GM13976 (cell line): ENCODE measurements around the gene SPOCD1.

Experiments used
- DNase-seq: peaks from one replicate; pipeline ENCODE4 v3.0.0; 2012; ENCODE audit warnings: low spot score
- CTCF ChIP-seq: IDR thresholded peaks from 2 replicates; pipeline ENCODE4 v1.5.1; 2012; ENCODE audit warnings: borderline replicate concordance, mild to moderate bottlenecking; ENCODE audit not compliant: insufficient read depth; ENCODE audit errors: extremely low read depth, missing control alignments, control extremely low read depth
- in situ Hi-C: fragments of 300-500 bp; cut with MboI; formaldehyde crosslinking; loops from one replicate; pipeline ENCODE4 v1.12.0; 2022; ENCODE audit warnings: low sequenced_read_pairs, mixed read lengths, inconsistent platforms; ENCODE audit not compliant: unreplicated experiment

The SPOCD1 gene

GRCh38 chr1:31843506-31843905 lies 27.7 kb upstream of the SPOCD1 start:
- TF ChIP-seq CTCF: no peak
- in situ Hi-C loops: no loop called here
- DNase-seq: no peak

GRCh38 chr1:31839662-31840343 lies 24.0 kb upstream of the SPOCD1 start:
- no peak for TF ChIP-seq CTCF
- in situ Hi-C loops: no loop called here
- no peak for DNase-seq

DNA sequence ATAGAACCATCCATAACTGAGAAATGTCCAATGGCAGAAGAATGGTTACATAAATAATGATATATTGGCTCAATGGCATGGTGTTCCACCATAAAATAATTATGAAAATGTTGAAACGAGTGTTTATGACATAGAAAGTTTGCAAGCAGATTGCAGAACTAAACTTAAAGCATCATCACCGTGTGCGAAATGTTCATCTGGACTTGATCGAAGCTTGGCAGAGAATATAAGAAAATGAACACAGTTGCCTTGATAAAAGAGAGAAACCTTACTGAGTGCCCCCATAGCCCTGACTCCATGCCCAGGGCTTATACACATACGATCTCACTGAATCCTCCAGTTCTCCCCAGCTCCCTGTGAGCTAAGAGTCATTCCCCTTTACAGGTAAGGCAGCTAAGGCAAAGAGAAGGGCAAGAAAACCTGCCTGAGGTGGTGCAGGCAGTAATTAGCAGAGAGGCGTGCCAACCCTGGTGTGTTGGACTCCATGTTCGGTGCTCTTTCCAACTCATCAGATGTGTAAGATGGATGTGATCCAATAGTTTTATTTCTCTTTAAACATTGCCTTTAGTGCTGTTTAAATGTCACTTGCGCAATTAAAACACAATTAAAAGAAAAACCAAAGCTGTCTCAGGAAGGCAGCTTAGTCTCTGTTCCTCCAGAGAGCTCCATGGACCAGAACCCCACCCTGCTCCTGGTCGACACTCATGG lies 21.8 kb upstream of the SPOCD1 start:
- no peak for DNase-seq
- in situ Hi-C loops: no loop called here
- no peak for TF ChIP-seq CTCF

- DNase-seq: no peak
- in situ Hi-C loops: no loop called here
- no peak for TF ChIP-seq CTCF
Measured at GRCh38 chr1:31836638-31837037, 20.8 kb upstream of the SPOCD1 start.

DNA sequence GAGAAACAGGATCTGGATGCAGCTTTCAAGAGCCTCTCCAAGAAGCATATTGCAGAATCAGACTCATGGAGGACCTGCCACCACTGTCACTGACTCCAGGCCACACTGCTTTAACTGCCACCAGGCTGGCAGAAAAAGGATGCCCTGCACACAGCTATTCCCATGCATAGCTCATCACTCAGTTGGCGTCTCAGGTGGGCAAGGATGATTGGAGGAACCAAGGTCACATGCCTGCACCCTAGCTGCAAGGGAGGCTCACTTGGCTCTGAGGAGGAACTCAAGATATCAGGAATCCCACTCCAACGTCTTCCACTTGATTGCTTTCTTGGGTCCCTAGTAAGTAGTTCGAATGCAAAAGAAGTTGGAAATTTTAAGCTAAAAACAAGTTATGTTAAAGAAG lies 19.6 kb upstream of the SPOCD1 start:
- DNase-seq: no peak
- no peak for TF ChIP-seq CTCF
- in situ Hi-C loops: no loop called here

GRCh38 chr1:31834501-31834900 lies 18.7 kb upstream of the SPOCD1 start:
- DNase-seq: no peak
- in situ Hi-C loops: no loop called here
- TF ChIP-seq CTCF: no peak
